Measurements from ENCODE around the gene PPM1H.
"Not testable (repeated sequence)": the region's sequence is repeated elsewhere in the genome, so short reads cannot be mapped to it uniquely, and the experiment has no call there.

PPM1H gene

DNA sequence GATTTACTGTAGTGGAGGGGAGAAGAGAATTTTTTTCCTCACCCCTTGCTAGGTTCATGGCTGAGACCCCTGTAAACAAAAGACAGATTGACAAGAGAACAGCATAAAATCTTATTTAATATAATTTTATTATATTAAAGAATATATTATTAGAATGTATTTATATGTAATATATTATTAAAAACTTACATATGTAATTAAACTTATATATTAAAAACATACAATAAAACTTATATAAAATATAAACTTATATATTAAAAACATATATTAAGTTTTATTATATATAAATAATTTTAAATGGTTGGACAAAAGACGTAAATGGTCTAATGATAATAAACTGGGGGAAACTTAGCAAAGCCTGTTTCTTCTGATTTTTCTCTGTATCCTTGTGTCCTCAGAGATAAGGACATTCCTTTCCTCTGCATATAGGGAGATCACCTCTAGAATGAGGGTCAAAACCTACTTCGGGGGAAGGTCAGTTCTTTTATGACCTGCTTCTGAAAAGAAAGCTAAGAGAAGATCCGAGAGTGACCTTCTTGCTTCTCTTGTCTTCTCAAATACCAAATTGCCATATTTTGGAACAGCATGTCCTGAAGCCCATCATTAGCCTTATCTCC lies 8.9 kb upstream of the PPM1H start:
- DNase-seq (ENCODE audit: low read depth in 2 of 2), result no peak

DNA sequence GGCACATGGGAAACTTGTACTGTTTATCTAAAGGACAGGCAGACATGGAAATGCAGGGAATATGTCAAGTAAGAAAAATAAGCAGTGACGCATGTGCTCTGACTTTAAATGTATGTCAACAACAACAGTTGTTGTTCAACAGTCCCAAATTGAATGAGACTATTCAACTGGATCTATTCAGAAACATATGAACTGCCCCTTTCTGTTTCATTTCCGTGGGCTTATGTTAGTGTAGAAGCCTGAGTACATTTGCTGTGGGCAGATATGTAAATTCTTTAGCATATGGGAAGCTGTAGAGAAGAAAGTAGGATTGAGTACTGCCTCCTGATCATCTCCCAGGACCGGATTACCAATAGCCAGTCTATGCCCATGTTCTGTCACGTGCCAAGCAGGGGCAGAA lies 7.4 kb upstream of the PPM1H start:
- not testable (repeated sequence) for DNase-seq (ENCODE audit: low read depth in 2 of 2)

DNA sequence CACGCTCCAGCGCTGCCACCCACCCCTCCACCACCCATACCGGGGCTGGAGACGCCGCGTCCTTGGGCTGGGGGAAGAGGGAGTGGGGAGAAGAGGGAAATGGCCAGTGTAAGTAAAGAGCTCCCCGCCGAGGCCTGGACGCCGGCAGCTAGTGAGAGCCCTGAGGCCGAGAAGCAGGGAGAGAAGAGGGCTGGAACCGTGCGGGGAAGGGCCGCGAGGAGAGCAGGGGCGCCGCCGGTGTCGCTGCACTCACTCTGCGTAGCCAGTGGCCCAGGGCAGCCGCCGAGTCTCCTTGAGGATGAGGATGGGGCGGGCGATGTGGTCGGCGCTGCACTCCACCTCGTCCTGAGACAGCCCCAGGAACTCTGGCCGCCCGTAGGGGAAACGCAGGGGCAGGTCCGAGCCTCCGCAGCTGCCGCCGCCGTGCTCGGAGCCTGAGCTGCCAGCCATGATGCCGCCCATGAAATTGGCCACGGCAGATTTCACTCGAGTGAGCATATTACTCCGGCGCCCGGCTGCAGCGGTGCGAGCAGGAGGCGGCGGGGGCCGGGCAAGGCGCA lies 631 bp downstream of the PPM1H start:
- DNase-seq (ENCODE audit: low read depth in 2 of 2), result peak; percentile 2 to 4

DNA sequence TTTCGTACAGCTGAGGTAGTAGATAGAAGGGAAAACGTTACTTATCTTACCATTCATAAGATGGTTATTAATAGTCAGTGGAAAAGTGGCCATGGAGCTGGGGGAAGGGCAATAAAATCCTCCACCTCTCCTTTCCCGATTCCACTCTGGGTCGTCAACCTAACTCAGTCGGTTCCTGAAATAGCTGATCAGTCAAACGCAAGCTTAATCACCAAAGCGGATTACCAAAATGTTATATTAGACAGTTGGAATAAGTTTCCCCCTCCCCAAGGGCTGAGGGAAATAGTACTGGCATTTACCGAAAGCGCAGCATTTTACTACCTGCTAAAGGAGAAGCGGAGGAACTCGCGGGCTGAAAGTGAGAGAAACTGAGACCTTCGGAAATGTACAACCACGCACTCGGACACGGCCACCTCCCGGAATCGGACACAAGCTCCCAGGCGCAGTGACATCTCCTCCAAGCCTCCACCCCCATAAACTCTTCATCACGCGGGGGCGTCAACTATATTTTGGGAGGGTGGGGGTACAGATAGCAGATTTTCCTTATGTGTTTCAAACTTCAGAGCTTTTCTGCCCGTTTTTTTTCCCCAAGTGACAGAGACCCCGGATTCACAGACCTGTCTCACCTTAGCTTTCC lies 1.2 kb downstream of the PPM1H start:
- DNase-seq (ENCODE audit: low read depth in 2 of 2), result no peak

GRCh38 chr12:62933220-62933601 lies 1.7 kb downstream of the PPM1H start:
- no peak for DNase-seq (ENCODE audit: low read depth in 2 of 2)

DNA sequence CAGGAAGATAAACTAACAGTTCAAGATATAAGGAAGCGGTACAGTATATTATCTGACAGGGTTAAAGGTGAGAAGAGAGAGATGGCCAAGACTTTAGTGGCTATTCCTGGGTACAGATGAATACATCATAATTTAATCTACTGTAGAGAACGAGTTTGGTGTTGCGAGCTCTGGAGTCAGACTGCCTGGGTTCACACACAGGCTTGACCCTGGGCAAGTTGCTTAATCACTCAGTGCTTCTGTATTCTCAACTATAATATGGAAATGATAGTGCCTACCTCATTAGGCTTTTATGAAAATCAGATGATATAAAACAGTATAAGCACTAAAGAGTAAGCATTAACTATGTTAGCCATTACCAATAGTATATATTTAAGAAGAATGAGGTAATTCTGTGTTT lies 3.5 kb downstream of the PPM1H start:
- DNase-seq (ENCODE audit: low read depth in 2 of 2), result no peak

GRCh38 chr12:62930546-62931425 lies 4.2 kb downstream of the PPM1H start:
- no peak for DNase-seq (ENCODE audit: low read depth in 2 of 2)

DNA sequence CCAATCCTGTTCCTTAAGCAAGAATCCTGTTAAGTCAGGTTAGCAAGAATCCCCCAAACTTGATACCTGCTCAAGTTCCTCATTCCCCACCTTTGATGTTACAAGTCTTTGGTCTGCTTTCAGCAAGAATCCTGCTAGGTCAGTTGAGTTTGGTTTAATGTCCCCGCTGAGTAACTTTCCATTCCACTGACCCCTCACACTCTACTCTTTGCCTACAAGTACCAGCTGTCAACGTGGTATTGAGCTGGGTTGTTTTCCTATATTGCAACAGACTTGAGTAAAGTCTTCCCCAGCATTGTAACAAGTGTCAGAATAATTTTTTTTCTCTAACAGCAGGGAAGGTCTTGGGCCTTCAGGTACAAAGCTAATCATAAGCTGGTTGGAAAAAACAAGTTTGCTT lies 6.3 kb downstream of the PPM1H start:
- no peak for DNase-seq (ENCODE audit: low read depth in 2 of 2)

- DNase-seq (ENCODE audit: low read depth in 2 of 2), result no peak
These were observed 9.3 kb downstream of the PPM1H start for GRCh38 chr12:62925680-62926079.

- no peak for DNase-seq (ENCODE audit: low read depth in 2 of 2)
These were observed 10.9 kb downstream of the PPM1H start for GRCh38 chr12:62924084-62924483.

DNA sequence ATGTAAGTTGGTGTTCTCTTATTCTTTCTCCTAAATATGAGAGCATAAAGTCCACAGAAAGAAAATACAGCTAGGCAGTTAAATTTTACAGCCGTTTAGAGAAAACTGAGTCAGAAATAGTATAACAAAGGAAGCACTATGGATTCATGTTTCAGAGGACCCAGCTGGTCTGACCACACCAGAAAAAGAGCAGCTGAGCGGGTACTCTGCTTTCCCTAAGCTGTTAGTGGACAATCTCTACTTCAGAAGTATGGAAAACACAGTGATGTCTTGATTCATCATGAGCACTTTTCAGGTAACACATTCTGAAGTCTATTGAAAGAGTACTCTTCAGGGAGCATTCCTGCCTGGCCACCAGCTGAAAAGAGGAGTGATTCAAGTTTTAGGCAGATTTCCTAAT lies 12.4 kb downstream of the PPM1H start:
- DNase-seq (ENCODE audit: low read depth in 2 of 2), result no peak

DNA sequence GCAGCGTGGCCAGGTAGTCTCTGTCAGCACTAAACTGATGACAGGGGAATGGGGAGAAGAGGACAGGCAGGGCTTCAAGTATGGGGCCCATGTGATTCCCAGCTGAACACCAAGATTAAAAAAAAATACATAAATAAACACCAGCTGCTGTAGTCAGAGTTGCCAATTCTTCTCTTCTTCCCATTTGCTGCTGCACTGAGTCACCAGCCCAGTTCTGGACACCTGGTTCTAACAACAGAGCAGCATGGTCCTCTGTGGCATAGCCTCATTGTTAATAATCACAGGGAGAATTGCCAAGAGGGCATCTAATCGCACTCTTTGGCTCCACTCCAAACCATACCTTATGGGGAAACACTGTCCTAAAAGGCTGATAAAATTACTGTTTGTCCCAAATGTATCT lies 15.1 kb downstream of the PPM1H start:
- DNase-seq (ENCODE audit: low read depth in 2 of 2), result no peak

DNA sequence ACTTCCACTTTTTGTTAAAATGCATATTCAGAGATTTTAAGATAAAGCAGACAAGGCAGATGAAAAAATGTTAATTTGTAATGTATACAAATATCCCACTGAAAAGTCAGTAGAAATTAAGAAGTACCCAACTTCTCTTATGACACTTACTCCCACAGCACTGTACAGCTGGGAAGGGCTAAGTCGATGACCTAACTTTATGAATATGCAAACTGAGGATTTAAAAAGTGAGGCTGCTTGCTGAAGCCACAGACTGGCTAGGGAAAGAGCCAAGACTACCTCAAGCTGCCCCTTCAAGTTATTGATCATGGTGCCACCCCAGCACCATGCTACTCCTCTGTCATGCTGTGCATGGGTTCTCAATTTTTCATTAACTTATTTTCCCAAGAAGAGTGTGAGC lies 17.0 kb downstream of the PPM1H start:
- DNase-seq (ENCODE audit: low read depth in 2 of 2), result no peak

- no peak for DNase-seq (ENCODE audit: low read depth in 2 of 2)
These were observed 18.1 kb downstream of the PPM1H start for GRCh38 chr12:62916632-62917425.

GRCh38 chr12:62915204-62915529 lies 19.8 kb downstream of the PPM1H start:
- DNase-seq (ENCODE audit: low read depth in 2 of 2), result no peak

GRCh38 chr12:62914443-62915203 lies 20.3 kb downstream of the PPM1H start:
- DNase-seq (ENCODE audit: low read depth in 2 of 2), result no peak

- no peak for DNase-seq (ENCODE audit: low read depth in 2 of 2)
These were observed 21.6 kb downstream of the PPM1H start for GRCh38 chr12:62913380-62913779.

DNA sequence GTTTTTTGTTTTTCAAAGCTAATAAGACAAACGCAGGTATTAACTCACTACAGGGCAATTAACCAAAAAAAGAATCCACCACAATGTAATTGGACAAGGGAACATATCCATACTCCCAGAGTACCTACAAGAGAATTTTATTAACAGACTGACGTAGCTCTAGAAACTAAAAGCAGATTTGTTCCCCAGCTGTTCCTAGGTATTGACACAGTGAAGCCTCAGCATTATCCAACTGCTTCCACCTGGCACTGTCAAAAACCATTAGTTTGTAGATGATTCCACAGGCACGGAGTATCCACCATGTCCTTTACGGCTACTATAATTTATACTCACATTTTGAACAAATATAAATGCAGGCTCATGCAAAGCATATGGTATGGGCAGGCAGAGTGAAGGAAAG lies 22.3 kb downstream of the PPM1H start:
- DNase-seq (ENCODE audit: low read depth in 2 of 2), result no peak

- DNase-seq (ENCODE audit: low read depth in 2 of 2), result no peak
These were observed 23.7 kb downstream of the PPM1H start for GRCh38 chr12:62911286-62911685.

- no peak for DNase-seq (ENCODE audit: low read depth in 2 of 2)
These were observed 24.3 kb downstream of the PPM1H start for GRCh38 chr12:62910549-62911169.

DNA sequence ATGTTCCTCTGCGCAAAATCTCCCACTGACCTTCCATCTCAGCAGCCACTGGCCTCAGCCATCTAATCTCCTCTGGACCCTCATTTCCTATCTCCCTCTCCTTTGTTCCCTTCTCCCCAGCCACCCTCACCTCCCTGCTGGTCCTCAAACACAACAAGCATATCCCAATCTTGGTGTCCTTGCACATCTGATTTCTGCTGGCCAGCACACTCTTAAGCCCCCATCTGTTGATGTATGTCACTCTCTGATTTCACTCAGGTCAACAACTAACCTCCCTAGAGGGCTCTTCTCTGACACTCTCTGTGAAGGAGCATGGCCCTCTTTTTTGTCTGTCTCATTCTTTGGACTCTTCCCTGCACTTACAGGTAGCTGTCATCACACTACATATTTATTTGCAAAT lies 25.6 kb downstream of the PPM1H start:
- no peak for DNase-seq (ENCODE audit: low read depth in 2 of 2)

All from stimulated activated CD8-positive, alpha-beta memory T cell treated with anti-CD3 and anti-CD28 coated beads, Interleukin-2, amount 100 ng/mL, for 48 hours (primary cell).